Activated T-cell treated with anti-CD3 and anti-CD28 coated beads for 48 hours (primary cell): ENCODE data around the gene MDC1.
A peak's percentile ranks its signal among the peaks of the same experiment; 100 is the strongest.

Experiments
- DNase-seq: peaks from one replicate; pipeline ENCODE4 v3.0.0-alpha.2; 2020; ENCODE audit warnings: low read depth

Gene MDC1

GRCh38 chr6:30707281-30707850 lies 9.7 kb downstream of the MDC1 start:
- DNase-seq, result no peak

- DNase-seq, result no peak
These were observed 11.5 kb downstream of the MDC1 start for GRCh38 chr6:30705620-30706019.

DNA sequence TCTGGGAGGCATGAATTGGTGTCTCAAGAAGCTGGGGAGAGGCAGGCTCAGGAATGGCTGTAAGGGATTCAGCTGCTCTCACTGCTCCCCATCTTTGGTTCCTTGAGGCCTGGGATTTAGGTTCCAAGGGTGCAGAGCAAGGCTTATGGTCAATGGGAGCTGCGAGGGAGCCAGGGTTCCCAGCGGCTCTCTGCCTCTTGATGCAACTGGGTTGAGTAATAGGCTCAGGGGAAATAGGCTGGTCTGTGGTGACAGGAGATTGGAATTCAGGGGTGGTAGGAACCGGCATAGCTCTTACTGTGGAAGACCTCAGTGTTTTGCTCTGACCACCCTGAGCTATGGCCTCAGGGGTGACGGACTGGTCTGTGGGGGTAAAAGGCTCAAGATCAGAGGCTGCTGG lies 13.3 kb downstream of the MDC1 start:
- DNase-seq, result no peak

DNA sequence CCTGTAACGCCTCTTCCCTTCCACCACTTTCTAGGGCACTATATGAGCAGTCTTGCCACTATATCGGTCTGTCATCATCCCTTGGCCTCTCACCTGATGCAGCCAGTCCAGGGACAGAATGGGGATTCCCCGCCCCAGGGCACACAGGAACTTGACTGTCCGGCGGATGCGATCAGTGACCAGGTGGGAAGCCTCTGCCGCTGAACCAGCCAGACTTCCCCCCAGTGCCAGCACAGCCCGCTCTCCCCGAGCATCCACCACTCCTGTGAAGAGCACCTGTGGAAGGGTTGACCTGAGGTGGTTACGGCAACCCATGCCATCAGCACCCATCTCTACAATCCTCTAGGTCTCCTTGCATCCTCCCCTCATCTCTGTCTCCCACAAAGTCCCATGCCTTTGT lies 14.1 kb downstream of the MDC1 start:
- DNase-seq, result no peak

- DNase-seq, result no peak
These were observed 16.7 kb downstream of the MDC1 start for GRCh38 chr6:30700340-30700739.

- no peak for DNase-seq
These were observed 20.6 kb downstream of the MDC1 start for GRCh38 chr6:30696432-30696831.

GRCh38 chr6:30691208-30691847 lies 25.8 kb downstream of the MDC1 start:
- no peak for DNase-seq

DNA sequence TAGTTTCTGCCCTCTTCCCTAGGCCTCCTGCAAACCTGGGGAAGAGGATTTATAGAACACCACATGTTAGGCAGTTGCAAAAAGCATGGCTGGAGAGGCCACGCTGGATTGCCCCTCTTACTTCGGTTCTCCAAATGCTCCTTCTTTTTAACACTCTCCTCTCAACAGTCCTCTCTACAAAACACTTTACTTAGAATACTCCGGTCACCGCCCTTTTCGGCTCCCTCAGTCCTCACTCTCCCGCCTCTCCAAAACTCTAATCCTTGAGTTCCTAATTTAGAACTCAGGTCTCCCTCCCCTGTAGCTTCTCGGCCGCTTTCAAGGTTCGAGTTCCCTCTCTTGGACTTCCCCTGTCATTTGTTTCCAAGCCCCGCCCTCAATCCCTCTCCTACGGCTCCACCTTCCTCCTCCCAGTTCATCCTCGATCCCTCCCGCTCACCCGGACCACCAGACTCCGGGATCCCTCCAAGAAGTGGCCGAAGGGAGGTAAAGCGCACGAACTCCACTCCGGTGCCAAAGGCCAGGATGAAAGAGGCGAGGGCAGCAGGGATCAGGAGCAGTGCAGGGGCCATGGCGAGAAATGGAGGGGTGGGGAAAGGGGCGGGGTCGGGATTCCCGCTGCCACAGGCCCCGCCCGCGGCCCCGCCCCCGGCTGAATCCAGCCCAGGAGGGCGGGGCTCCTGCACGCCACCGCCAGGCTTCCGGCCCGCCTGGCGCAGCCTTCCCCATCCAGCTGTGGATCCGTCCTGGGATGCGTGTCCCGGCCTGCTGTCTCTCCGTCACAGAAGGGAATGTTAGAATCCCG lies 26.5 kb downstream of the MDC1 start, which contains the start of gene NRM:
NRM (minus strand) TSS at position 582 of the 805 bp plus-strand sequence; CDS start at position 572, 10 bp downstream.
- peak; percentile 80 for DNase-seq

GRCh38 chr6:30689985-30690384 lies 27.1 kb downstream of the MDC1 start:
- no peak for DNase-seq

DNA sequence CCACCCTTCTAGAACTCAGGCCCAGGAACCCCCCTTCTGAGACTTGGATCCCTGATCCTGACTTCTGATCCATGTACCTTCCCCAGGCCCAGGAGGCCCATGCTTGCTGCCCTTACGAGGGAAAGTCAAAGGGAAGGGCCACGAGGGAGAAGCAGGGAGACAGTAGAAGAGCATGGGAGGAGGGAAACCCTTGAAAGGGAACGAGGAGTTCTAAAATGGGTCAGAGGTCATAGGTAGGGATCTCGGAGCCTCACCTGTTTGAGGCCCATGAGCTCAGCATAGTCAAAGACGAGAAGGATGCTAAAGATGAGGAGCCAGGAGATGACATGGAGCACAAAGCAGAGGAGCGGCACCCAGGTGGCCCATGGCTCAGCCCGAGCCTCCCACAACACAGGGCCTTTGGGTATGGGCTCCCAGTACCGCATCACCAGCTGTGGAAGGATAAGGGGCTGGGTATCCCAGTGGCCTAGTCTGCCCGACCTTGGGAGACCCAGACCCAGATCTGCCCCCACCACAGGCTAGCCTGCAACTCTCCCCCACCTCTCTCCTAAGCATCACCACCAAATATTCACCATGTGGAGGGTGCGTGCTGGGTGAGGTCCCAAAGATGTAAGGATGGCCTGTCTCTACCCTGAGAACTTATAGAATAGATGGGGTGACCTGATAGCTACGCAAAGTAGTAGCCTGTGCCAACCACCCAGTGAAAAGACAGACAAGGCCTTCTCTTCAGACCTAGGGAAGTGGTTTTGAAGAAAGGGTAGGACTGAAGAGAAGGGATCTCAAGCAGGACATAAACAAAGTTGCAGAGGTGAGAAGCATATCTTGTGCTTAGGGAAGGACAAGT lies 27.8 kb downstream of the MDC1 start:
- DNase-seq, result no peak

GRCh38 chr6:30688569-30688968 lies 28.5 kb downstream of the MDC1 start:
- DNase-seq, result no peak

GRCh38 chr6:30687659-30688431 lies 29.2 kb downstream of the MDC1 start:
- no peak for DNase-seq

- peak; percentile 83 for DNase-seq
These were observed 30.0 kb downstream of the MDC1 start for GRCh38 chr6:30686908-30687658.

- peak; percentile 86 for DNase-seq
These were observed 30.8 kb downstream of the MDC1 start, which contains the start of gene PPP1R18 for GRCh38 chr6:30686009-30686907. PPP1R18 (minus strand) TSS chr6:30686645; CDS start chr6:30686018, 627 bp downstream.

DNA sequence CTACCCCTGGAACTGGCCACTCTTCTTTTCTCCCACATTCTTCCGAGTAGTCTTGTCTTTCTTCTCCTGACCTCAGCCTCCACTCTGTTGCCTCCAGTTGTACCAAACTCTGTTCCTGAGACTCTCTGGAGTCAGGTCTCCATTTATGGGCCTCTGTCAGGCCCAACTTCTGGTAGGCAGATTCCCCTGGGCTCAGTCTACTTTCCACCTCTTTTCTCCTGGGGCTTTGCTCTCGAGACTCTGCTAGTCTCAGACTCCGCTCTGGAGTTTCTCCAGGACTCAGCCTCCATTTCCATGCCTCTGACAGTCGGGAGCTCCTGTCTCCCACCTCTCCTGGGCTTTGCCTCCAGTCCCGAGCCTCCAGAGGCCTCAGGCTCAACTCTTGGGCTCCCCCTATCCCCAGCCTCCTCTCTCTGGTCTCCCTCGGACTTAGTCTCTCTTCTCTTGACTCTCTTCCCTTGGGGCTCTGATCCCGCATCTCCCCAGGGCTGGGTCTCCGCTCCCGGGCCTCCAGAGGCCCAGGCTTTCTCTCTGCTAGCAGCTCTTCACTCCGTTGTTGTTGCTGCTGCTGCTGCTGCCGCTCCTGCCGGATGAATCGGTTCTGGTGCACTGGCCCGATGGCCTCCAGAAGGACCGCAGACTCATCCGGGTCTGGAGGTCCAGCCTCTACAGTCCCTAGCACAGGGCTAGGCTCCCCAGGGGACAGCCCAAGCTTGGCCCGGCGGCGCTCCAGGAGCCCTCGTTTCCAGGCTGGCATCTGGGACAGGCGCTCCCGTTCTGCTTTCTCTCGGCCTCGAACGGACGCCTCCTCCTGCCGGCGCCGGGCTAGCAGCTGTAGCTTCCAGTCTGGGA lies 31.7 kb downstream of the MDC1 start:
- no peak for DNase-seq

- peak; percentile 49 for DNase-seq
These were observed 32.5 kb downstream of the MDC1 start for GRCh38 chr6:30684386-30685156.

DNA sequence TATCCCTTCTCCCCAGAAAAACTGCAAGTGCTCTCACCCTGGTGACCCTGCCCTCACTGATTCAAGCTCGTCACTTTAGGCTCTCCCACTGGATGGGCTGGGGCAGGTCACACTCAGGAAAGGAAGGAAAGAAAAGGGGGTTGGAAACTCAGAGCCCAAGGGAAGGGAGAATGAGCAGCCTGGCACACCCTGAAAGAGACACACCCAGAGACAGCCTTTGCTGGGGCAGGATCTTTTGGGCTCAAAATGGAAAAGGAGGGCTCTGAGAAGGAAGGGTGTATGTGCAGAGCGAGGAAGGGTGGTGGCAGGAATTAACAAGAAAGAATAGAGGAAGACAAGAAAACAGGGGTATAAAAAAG lies 33.1 kb downstream of the MDC1 start:
- no peak for DNase-seq
